RWPE2 (cell line): Measurements from ENCODE around the gene CTXND1.

Source experiments
- ATAC-seq: fragments of 200-7000 bp; cut with Tn5 transposase; 3 replicates; pipeline ENCODE4 v1.9.1; 2021; ENCODE audit warnings: low read depth
- DNase-seq: peaks from one replicate; pipeline ENCODE4 v3.0.0-alpha.2; 2020; ENCODE audit warnings: low spot score
- H3K27ac ChIP-seq: fragments of 450-650 bp; 2 replicates; pipeline ENCODE4 v1.5.1; 2017; ENCODE audit warnings: mild to moderate bottlenecking; ENCODE audit not compliant: poor library complexity, severe bottlenecking
- H3K27me3 ChIP-seq: fragments of 250-450 bp; sonication (Bioruptor Pico); 2 replicates; pipeline ENCODE4 v1.5.1; 2021; ENCODE audit warnings: mild to moderate bottlenecking, moderate library complexity; ENCODE audit not compliant: insufficient read depth, poor library complexity, severe bottlenecking
- H3K36me3 ChIP-seq: fragments of 250-450 bp; sonication (Bioruptor Pico); 2 replicates; pipeline ENCODE4 v1.5.1; 2020; ENCODE audit warnings: low read depth, mild to moderate bottlenecking, moderate library complexity
- H3K4me1 ChIP-seq: fragments of 250-450 bp; sonication (Bioruptor Pico); 2 replicates; pipeline ENCODE4 v1.5.1; 2021; ENCODE audit warnings: mild to moderate bottlenecking, moderate library complexity; ENCODE audit not compliant: insufficient read depth, poor library complexity, severe bottlenecking
- H3K4me3 ChIP-seq: fragments of 250-450 bp; sonication (Bioruptor Pico); 2 replicates; pipeline ENCODE4 v1.5.1; 2021; ENCODE audit warnings: mild to moderate bottlenecking, moderate library complexity; ENCODE audit not compliant: severe bottlenecking
- H3K9me3 ChIP-seq: fragments of 250-450 bp; sonication (Bioruptor Pico); 2 replicates; pipeline ENCODE4 v1.5.1; 2021; ENCODE audit warnings: mild to moderate bottlenecking, moderate library complexity; ENCODE audit not compliant: severe bottlenecking
- TF ChIP-seq, protein P1 (sequence below): fragments of 450-650 bp; IDR thresholded peaks from one replicate; pipeline ENCODE4 v1.5.1; 2017; ENCODE audit warnings: mild to moderate bottlenecking, moderate library complexity; ENCODE audit not compliant: poor library complexity, severe bottlenecking

Gene CTXND1

DNA sequence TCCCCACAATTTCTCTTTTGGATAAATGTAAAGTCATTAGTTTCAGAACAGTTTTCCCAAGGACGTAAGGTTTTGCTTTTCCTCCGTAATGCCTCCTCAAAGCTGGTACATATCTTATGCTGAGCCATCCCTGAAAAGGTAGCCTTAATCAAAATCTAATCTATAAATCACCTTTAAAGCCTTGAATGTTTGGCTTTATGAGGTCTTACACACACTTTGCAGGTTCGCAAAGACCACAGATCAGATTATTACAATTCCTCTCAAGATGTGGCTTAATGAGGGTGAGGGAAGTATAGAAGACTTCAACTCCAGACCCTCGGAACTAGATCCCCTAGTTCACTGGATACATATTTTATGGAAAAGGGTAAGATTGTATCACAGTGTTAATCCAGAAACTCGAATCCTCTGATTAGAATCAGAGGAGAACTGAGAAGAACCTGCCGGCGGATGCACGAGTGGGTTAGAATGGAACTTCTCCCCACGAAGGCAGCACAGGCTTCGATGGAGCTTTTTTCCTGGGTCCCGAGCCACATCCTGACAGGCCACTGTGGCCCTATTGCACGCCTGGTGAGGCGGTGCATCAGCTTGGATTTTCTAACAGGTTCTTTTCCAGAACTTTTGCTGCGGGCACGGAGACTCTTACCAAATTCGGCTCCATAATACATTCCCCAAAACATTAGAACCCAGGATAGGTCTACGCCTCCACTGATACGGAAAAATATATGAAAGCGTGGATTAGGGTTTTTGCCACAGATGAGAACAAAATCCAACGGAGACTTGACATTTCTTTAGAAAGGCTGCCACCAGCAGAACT, 1.2 kb downstream of the CTXND1 start:
- TF ChIP-seq, protein P1, sequence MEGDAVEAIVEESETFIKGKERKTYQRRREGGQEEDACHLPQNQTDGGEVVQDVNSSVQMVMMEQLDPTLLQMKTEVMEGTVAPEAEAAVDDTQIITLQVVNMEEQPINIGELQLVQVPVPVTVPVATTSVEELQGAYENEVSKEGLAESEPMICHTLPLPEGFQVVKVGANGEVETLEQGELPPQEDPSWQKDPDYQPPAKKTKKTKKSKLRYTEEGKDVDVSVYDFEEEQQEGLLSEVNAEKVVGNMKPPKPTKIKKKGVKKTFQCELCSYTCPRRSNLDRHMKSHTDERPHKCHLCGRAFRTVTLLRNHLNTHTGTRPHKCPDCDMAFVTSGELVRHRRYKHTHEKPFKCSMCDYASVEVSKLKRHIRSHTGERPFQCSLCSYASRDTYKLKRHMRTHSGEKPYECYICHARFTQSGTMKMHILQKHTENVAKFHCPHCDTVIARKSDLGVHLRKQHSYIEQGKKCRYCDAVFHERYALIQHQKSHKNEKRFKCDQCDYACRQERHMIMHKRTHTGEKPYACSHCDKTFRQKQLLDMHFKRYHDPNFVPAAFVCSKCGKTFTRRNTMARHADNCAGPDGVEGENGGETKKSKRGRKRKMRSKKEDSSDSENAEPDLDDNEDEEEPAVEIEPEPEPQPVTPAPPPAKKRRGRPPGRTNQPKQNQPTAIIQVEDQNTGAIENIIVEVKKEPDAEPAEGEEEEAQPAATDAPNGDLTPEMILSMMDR: no peak
- DNase-seq: no peak
- H3K4me3 ChIP-seq: no peak overlapping the region
- no peak overlapping the region for H3K27ac ChIP-seq
- no peaks in the 10 kb centered on the region for H3K9me3 ChIP-seq
- no peaks in the 10 kb centered on the region for H3K36me3 ChIP-seq
- no peak for ATAC-seq
- H3K4me1 ChIP-seq: no peaks in the 10 kb centered on the region
- peaks cover 93% of the 10 kb centered on the region for H3K27me3 ChIP-seq

DNA sequence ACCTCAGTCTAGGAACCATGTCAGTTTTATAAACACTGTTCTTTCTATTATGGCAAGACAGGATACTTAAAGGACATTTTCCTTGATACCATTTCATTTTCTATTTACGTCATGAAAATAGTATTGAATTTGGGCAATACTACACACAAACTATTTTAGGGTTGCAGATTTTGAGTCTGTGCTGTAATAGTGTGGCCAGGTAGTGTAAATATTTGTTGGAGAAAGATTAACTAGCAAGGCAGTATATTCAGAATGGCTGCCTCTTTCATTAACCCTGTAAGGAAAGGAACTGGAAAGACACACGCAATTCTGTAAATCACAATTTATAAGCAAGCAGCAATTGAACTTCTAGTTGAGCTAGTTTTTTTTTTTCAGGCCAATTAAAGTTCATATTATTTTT, 2.0 kb downstream of the CTXND1 start:
- no peak overlapping the region for H3K4me3 ChIP-seq
- TF ChIP-seq, protein P1: no peak
- DNase-seq (no peak), ATAC-seq (no peak)
- no peaks in the 10 kb centered on the region for H3K9me3 ChIP-seq
- no peaks in the 10 kb centered on the region for H3K4me1 ChIP-seq
- H3K27me3 ChIP-seq: peaks cover 87% of the 10 kb centered on the region
- H3K36me3 ChIP-seq: no peaks in the 10 kb centered on the region
- H3K27ac ChIP-seq: no peak overlapping the region

DNA sequence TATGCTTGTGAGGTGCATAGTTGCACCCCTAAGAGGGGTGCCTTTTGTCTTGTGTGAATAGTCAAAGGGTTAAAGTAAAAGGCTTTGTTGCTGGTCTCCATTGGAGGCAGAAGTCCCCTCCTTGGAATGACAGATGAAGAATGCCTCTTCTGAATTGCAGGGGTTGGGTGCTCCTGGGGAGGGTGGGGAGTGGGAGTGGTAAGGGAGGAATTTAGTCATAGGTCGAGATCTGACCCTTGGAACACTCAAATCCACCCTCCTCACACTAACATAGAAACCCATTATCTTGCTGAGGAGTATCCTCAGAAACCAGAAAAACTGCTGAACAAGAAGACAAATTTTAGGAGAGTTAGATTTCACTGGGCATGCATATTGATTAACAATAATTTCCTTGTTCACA, 4.7 kb downstream of the CTXND1 start:
- TF ChIP-seq, protein P1: no peak
- no peaks in the 10 kb centered on the region for H3K4me1 ChIP-seq
- H3K27me3 ChIP-seq: peaks cover 61% of the 10 kb centered on the region
- H3K36me3 ChIP-seq: no peaks in the 10 kb centered on the region
- no peaks in the 10 kb centered on the region for H3K9me3 ChIP-seq
- DNase-seq (no peak), ATAC-seq (no peak)
- H3K4me3 ChIP-seq: no peak overlapping the region
- no peak overlapping the region for H3K27ac ChIP-seq

DNA sequence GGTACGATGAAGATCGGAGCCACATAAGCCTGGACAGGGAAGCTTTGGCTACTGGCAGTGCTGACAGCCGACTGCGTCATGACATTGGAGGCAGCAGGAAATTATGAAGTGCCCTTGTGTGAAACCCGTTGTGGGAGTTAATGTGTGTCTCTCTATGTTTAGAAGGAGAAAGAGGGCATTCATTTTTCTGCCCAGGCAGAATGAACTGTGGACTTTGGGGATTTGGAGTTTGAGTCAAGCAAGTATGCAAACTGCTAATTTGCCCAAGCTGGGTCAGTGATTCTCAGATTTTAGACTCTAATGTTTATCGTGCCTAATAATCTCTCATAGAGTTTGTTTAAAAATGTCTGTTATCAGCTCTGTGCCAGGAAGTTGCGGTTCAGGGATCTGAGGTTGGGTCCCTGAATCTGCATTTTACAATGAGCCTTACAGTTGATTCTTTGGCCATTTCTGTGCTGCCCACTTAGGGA, 5.6 kb downstream of the CTXND1 start:
- peaks cover 54% of the 10 kb centered on the region for H3K27me3 ChIP-seq
- TF ChIP-seq, protein P1: no peak
- no peaks in the 10 kb centered on the region for H3K4me1 ChIP-seq
- H3K4me3 ChIP-seq: no peak overlapping the region
- no peaks in the 10 kb centered on the region for H3K9me3 ChIP-seq
- DNase-seq (no peak), ATAC-seq (no peak)
- no peaks in the 10 kb centered on the region for H3K36me3 ChIP-seq
- no peak overlapping the region for H3K27ac ChIP-seq

DNA sequence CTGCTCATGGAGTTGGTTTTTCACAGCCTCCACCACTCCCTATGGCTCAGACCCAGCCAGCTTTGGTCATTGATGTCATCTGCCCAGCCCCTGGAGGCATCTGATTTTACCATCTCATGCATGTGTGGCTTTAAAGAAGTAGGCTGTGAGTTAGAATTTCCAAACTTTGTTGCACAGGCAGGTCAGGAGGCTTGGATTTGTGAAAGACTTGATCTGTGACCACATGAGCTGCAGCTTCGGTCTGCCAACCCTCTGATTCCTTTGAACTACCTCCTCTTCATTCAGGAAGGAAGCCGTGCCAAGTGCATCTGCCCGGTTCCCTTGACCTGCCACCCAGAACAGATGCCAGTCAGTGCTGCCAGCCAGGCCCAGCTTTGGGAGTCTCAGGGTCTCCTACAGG, 9.2 kb downstream of the CTXND1 start:
- Histone ChIP-seq H3K4me3 (no peak overlapping the region), H3K9me3 (no peaks in the 10 kb centered on the region), H3K4me1 (no peaks in the 10 kb centered on the region), H3K36me3 (no peaks in the 10 kb centered on the region), H3K27me3 (peaks cover 19% of the 10 kb centered on the region), H3K27ac (no peak overlapping the region)
- ATAC-seq (no peak), DNase-seq (no peak)
- TF ChIP-seq, protein P1: no peak
